GM18858 (cell line): ENCODE data around the gene USP48.

ENCODE experiments used
- ATAC-seq: cut with Tn5 transposase; IDR thresholded peaks from one replicate; pipeline ENCODE4 v1.9.1; 2021; ENCODE audit not compliant: unreplicated experiment

The USP48 gene

GRCh38 chr1:21670956-21671902 is 111.7 kb downstream of the USP48 start:
- ATAC-seq, result no peak

GRCh38 chr1:21670059-21670881 is 112.7 kb downstream of the USP48 start:
- no peak for ATAC-seq

GRCh38 chr1:21669258-21670058 is 113.5 kb downstream of the USP48 start, which contains the start of gene RAP1GAP:
Gene RAP1GAP, minus strand, starts transcription at chr1:21669357. Its CDS starts 49,325 bp downstream, at chr1:21620032.
- ATAC-seq, result no peak

- no peak for ATAC-seq
Measured at GRCh38 chr1:21668951-21669257, 114.0 kb downstream of the USP48 start.

- ATAC-seq, result no peak
Measured at GRCh38 chr1:21668232-21668950, 114.6 kb downstream of the USP48 start.

GRCh38 chr1:21667348-21668231 is 115.4 kb downstream of the USP48 start:
- no peak for ATAC-seq

GRCh38 chr1:21666576-21667320 is 116.2 kb downstream of the USP48 start:
- ATAC-seq, result no peak

- no peak for ATAC-seq
Measured at GRCh38 chr1:21665711-21666575, 117.0 kb downstream of the USP48 start.

GRCh38 chr1:21664806-21665588 is 118.0 kb downstream of the USP48 start:
- no peak for ATAC-seq

- ATAC-seq, result no peak
Measured at GRCh38 chr1:21663951-21664805, 118.8 kb downstream of the USP48 start.

- no peak for ATAC-seq
Measured at GRCh38 chr1:21663248-21663950, 119.5 kb downstream of the USP48 start.

- no peak for ATAC-seq
Measured at GRCh38 chr1:21662426-21663247, 120.3 kb downstream of the USP48 start.

GRCh38 chr1:21661886-21662285 is 121.1 kb downstream of the USP48 start:
- no peak for ATAC-seq

GRCh38 chr1:21659924-21660326 is 123.0 kb downstream of the USP48 start:
- no peak for ATAC-seq
